LHCN-M2 (cell line): ENCODE data around the gene HGFAC. TPM values are rescaled to one million over a fixed set of nuclear protein-coding genes. Genes with fewer than 3 reads are reported as not detected.

ENCODE experiments used
- DNase-seq: peaks from one replicate; pipeline ENCODE4 v3.0.0-alpha.2; 2012; ENCODE audit warnings: low read depth
- total RNA-seq: library from RNA; depleted of rRNA; stranded (reverse); fragments of >200 nt; gene quantifications from 2 replicates; pipeline ENCODE4 v1.2.3, GENCODE V29; 2014

Gene HGFAC
- total RNA-seq, 1 experiment from 2014 or later, result 0.40 TPM

DNA sequence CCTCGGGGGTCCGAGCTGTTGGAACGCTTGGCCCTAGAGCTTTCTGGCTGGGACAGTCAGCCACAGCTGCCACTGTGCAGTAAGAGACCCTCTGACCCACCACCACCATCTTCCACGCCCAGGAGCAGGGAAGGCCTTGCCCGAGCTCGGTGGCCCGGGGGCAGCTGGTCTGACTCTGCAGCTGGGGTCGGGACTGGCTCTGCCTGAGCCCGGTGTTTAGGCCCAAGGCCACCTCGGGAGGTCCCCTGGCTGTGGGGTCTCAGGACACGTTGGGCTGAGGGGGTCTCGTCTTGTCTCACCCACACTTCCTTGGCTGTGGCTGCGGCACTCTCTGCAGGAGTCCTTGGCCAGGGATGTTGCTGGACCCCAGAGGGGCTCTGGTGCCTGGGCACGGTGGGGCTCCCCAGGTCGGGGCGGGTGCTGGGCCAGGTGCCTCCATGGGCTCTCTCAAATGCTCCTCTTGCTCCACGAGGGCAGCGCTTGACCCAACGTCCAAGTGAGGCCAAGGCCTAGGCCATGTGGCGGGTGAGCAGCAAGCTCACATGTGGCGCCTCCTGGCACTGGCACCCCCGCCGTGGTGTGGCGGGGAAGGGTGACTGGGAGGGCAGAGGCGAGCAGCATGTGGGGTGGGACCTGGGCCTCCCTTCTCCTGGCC lies 44.2 kb downstream of the HGFAC start:
- DNase-seq, result no peak

DNA sequence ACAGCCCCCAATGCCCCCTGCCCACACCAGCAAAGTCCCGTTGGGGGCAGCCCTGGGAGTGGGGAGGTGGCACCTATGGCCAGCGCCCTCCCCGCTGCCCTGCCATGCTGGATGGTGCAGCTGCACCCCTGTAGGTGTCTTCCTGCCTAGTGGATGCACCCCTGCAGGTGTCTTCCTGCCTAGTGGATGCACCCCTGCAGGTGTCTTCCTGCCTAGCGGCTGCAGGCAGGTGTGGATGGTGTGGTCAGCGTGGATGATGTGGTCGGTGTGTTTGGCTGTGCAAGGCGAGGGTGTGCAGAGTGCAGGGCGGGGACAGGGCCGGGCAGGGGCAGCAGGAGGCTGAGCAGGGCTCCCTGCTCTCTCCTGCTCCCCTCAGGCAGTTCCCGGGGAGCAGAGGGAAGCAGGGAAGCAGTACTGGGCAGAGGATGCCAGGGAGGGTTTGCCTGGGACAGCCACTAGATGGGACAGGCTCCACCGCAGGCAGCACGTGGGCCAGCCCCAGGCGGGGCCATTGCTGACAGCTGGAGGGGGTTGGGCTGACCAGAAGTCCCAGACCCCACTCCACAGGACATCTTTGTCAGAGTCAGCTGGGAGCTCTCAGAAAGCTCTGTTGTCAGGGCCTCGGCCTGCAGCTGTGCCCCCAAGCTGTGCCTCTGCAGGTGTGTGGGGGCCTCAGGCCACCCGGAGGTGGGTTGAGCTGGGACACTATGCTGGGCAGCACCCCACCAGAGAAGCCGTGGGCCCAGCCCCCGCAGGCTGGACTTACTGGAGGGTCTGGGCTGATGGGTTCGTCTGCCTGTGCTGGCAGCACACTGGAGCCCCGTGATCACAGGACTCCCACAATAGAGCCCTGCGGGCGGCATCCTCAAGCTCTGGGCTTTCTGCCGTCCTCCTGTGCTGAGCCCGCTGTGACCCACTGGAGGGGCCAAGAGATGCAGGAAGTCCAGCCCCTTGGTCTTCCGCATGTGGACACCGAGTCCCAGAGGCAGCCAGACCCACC lies 45.1 kb downstream of the HGFAC start:
- peak; percentile 40 for DNase-seq

DNA sequence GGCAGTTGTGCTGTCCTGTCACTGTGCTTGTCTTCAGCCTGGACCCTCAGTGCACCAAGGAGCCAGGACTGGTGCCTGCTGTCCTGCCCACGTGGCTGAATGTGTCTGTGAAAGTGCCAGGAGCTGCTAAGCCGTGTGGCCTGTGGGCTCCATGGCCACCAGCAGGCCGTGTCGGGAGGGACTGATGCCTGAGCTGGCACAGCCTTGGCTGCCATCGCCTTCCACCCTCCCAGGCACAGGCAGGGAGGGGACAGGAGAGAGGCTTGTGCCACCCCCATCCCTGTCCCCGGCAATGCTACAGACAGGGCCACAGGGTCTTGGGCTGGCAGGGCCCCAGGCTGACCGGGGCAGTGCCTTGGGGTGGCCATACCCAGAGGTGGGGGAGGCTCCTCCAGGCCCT lies 46.1 kb downstream of the HGFAC start:
- DNase-seq, result no peak

DNA sequence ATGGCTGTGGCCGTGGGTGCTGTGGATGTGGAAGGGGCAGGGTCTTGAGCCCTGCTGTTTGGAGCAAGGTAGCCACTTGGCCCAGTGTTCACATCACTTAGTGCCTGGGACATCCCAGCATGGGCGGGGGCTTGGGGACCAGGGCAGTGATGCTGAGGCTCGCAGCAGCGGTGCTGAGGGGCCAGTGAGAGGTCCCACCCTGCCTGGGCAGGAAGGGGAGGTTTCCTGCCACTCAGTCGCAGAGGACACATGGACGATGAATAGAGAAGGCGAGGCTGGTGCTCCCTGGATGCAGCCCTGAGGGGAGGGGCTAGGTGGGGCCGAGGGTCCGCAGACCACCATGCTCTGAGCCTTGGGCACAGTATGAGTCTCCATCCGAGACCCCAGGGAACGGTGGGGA lies 47.1 kb downstream of the HGFAC start:
- no peak for DNase-seq

DNA sequence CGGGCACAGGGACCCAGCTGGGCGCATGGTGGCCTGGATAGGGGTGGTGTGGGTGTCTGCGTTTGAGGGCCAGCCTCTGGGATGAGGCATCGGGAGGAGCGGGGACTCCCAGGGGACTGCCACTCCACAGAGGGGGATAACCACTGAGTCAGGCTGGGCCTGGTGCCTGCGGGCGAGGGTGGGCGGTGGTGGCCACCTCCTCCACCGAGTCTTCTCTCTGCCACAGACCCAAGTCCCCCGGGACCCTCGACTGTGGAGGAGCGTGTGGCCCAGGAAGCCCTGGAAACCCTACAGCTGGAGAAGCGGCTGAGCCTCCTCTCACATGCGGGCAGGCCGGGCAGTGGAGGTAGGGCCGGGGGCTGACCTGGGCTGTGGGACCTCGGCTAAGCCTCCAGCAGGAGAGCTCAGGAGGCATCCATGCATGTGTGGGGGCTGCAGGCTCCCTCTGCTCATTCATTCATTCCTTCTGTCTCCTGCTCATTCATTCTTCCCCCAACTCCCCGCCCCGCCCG lies 47.7 kb downstream of the HGFAC start:
- DNase-seq, result peak; percentile 21

DNA sequence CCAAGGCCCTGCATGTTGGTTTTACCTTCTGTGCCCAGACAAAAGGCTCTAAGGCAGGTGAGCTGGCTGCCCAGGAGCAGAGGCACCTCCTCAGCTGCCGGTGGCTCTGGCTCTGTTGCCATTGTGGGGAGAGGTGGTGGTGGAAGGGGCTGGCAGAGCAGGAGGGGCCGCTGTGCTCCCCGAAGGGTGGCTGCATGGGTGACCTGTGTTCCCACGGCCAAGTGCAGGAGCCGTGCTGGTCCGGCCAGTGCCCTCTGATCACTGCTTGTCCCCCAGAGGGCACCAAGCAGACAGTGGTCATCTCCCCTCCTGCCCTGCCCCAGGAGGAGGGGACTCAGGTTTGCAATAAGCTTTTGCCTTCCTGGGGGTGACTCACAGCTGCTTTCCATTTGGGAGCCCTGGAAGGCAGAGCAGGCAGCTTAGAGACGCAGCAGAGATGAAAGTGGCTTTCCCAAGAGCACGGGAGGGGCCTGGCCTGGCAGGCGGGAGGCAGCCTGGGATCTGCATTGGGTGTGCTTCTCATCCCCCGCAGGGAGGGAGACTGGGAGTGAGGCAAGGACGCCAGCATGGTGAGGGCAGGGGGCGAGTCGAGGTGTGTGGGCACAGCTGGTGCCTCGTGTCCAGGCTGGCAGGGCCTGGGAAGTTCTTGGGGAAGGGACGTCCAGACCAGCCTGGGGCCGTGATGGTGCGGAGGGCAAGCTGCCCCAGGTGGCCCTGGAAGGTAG lies 50.1 kb downstream of the HGFAC start:
- DNase-seq, result peak; percentile 89

DNA sequence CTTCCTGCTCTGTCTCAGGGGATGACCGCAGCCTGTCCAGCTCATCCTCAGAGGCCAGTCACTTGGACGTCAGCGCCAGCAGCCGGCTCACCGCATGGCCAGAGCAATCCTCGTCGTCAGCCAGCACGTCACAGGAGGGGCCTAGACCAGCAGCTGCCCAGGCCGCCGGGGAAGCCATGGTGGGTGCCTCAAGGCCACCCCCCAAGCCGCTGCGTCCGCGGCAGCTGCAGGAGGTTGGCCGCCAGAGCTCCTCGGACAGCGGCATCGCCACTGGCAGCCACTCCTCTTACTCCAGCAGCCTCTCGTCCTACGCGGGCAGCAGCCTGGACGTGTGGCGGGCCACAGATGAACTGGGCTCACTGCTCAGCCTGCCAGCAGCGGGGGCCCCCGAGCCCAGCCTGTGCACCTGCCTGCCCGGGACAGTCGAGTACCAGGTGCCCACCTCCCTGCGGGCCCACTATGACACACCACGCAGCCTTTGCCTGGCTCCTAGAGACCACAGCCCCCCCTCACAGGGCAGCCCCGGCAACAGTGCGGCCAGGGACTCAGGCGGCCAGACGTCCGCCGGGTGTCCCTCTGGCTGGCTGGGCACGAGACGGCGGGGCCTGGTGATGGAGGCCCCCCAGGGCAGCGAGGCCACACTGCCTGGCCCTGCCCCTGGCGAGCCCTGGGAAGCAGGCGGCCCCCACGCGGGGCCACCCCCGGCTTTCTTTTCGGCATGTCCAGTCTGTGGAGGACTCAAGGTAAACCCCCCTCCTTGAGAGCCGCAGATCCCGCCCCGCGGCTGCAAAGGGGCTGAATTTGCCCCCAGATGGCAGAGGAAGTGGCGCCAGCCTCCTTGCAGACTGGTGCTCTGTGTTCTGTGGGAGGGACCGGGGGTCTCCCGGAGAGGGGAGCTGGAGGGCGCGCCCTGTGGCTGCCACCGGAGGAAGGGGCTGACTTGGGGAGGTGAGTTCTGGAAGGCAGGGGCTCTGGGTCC lies 51.3 kb downstream of the HGFAC start:
- DNase-seq, result peak; percentile 92

DNA sequence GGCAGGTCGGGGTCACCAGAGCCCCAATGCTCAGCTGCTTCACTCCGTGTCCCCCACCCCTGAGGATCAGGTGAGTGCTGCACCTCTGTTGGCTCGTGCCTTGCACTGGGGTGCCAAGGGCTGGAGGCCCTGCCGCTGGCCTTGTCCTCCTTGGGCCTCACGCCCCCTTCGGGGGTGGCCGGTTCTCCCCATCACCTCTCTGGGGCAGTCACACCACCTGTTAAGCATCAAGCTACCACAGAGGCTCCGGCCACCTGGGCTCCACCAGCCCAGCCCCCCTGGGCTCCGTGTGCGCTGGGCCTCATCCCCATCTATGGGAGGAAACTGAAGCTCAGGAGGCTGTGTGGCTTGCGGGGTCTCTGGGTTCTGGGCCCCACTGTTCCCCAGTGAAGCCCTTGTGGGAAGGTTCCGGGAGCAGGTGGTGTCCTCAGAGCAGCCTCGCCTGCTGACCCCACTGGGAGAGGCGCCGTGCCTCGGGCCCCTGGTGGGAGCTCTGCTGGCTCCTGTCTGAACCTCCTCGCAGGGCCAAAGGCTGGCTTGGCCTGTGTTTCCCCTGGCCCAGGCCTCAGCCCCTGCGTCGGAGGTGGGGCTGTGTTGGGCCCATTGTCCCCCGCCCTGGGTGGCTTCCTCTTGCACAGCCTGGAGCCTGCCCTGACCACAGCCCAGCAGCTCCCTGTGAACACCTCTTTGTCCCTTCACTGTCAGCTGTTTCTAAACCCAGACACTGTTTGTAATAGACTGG lies 52.1 kb downstream of the HGFAC start:
- DNase-seq, result no peak

DNA sequence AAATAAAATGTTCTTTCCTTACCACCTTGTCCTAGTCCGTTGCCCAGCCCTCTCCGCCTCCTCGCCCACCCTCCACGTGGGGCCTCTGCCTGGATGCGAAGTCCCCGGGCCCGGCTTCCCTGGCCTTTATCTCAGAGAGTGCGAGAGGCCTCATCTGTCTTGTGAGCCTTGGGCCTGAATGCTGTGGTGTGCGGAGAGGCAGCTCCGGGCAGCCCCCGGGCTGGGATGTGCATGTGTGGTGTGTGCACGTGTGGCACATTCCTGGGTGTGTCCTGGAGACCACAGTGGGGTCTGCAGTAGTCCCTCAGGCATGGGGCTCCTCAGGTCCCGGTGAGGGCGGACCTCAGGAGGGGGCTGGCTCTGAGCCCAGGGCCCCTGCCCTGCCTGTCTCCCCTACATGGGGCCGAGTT lies 52.7 kb downstream of the HGFAC start:
- DNase-seq, result no peak

DNA sequence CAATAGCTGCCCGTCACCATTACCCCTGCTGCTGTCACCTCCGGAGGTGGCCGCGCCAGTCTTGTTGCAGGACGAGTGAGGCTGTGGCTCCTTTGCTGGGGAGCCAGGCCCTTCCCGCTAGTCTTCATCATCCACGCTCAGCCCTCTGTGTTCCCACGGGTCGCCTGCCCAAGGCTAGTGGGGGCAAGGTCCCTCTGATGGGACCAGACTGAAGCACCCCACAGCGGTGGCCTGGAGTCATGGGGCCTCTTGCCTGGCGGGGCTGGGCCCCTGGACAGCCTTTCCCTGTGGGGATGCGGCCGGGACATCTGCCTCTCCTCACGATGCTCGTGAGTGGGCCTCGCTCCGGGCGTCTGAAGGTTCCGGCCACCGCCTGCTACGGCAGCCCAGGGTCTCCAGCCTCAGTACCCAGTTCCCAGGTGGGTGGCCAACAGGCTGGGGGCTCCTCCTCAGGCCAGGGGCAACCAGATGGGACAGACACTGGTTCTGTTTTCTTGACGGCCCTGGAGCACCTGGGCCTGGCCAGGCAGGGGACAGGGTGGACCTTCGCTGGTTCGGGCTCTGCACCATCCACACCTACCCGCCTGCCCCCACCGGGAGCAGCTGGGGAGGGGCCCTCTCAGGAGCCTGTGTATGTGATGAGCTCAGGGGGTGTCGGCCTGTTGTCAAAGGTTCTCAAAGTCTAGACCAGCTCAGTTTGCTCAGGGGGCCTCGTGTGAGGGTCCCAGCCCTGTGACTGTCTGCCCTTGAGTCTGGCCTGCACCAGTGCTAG lies 53.6 kb downstream of the HGFAC start:
- DNase-seq, result no peak

DNA sequence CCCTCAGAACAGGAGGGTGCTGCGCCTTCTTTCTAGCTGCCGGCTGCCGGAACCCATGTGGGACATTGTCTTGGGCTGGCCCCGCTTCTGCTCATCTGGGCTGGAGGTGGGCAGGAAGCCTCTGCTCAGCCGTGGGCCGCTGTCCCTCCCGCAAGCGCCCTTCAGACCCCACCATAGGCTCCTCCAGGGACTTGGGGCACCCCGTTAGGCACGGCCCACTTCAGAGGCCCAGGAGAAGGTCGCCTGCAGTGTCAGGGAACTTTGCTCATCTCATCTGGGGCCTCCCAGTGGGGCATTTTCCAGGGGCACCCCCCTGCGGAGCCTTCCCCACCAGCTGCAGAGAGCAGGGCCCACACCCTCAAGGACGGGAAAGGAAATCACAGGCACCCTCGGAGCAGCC lies 54.3 kb downstream of the HGFAC start:
- no peak for DNase-seq

DNA sequence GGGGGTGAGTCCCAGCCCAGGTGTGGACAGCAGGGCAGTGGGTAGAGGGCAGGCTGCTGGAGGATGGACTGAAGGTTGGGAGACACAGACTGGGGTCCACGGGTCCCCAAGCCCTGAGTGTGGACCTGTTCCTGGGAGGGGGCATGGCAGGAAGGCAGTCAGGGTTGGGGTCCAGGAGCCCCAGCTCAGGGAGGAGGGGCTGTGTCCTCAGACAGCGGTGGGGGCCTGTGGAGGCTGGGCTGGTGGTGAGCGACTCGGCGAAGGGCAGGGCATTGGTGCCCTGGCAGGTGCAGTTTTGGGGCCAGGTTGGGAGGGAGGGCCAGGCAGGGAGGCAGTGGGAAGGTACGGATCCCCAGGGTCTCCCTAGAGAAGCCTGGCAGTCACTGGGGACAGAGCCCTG lies 55.3 kb downstream of the HGFAC start:
- no peak for DNase-seq

DNA sequence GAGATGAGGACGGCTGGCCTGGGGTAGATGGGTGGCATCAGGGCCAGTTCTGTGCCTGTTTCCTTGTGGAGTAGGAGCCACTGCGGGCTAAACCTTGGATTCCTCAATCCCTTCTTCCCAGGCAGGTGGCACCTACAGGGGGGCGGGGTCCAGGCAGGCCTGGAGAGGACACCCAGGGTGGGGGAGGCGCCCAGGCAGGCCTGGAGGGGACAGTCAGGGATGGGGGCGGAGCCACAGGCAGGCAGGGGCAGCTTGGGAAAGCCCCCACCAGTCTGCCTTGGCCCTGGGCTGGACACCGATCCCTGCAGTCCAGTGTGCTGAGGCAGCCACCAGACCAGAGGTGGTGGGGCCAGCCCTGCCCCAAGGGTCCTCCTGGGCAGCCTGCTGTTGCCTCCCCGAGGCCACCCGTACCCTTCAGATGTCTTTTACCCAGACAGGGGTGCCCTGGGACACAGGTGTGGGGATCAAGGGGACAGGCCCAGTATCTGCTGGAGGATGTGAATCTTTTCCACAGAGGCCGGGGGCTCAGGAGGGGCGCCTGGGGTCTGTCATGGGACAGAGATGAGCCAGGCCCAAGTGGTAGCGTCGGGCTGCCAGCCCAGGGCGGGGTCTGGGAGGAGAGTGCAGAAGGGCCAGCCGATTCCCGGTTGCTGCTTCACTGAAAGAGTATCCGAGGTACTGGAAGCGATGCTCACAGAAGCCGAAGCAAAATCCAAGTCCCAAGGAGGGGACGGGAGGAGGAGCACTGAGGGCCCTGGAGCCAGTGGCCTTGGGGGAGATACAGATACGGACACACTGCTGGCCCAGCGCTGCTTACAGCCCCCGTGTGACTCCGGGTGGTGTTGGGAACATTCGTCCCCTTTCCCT lies 56.0 kb downstream of the HGFAC start:
- no peak for DNase-seq

DNA sequence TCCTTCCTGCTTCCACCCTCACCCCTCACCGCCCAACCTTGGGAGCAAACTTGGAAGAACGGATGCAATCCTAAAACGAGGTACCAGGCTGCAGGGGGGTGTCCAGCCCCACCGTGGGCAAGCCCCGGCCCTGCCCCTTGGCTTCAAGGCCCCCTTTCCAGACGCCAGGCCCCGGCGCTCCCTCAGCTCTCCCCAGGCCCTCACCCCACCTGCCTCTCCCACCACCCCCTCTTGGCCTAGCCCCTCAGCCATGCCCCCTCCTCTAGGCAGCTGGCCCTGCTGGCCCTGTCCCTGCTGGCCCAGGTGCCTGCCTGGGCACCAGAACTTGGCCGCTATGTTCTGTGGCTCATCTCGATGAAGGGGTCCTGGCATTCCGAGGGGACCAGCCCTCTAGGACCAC lies 56.6 kb downstream of the HGFAC start:
- DNase-seq, result no peak
